Urinary bladder (tissue), 4 donors: ENCODE measurements around the gene PGM3. TPM values are rescaled to one million over a fixed set of nuclear protein-coding genes. Genes with fewer than 3 reads are reported as not detected.

Experiments
- DNase-seq: peaks from one replicate; pipeline ENCODE4 v3.0.0-alpha.2; 2015; ENCODE audit errors: extremely low spot score
- H3K27ac ChIP-seq: one replicate; pipeline ENCODE4 v1.5.1; 2013; ENCODE audit warnings: low read depth, mild to moderate bottlenecking, moderate library complexity
- H3K36me3 ChIP-seq: one replicate; pipeline ENCODE4 v1.6.1; 2013; ENCODE audit warnings: mild to moderate bottlenecking, moderate library complexity; ENCODE audit not compliant: insufficient read depth
- H3K4me1 ChIP-seq: one replicate; pipeline ENCODE4 v1.6.1; 2013; ENCODE audit warnings: mild to moderate bottlenecking, moderate library complexity; ENCODE audit not compliant: insufficient read depth
- H3K4me3 ChIP-seq: one replicate; pipeline ENCODE4 v1.5.1; 2013; ENCODE audit warnings: low read depth, low read length
- WGBS: extraction: QIAGEN DNeasy Blood & Tissue Kit; methylation state at CpG from one replicate; pipeline ENCODE4 v1.1.7; 2013; 5-methylcytosine and 5-hydroxymethylcytosine counted together
- polyA plus RNA-seq: library from polyadenylated mRNA; stranded (reverse); fragments of 200-250 nt; gene quantifications from one replicate; pipeline ENCODE4 v1.2.3, GENCODE V29; 2013
- total RNA-seq: library from RNA; depleted of rRNA; stranded (reverse); fragments of >200 nt; gene quantifications from one replicate; pipeline ENCODE4 v1.2.3, GENCODE V29; 2014
- donor health status: healthy with polysubstance abuse.
- donor health status: healthy.

The PGM3 gene
- total and polyA plus RNA-seq, 2 donors: 9.2 to 109 TPM

DNA sequence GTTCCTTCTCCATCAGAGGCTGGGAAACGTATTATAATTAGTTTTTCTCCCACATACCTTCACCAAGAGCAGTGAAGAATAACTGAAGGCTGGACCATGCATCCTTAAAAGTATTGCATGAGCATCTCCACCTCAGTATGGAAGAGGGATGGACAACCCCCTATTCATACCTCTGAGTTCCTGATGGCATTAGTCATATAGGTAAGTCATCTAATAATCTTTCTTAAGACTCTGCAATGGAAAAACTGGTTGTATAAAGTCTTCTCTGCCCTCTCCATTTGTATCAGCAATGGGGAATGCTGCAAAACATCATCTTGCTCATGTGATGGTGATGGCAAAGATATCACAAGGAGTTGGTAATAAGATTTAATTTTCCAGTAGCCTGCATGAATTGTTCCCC lies 24.5 kb downstream of the PGM3 start:
- DNase-seq: no peak
- WGBS: 95% methylated on average over 1 of the region's 1 CpG

DNA sequence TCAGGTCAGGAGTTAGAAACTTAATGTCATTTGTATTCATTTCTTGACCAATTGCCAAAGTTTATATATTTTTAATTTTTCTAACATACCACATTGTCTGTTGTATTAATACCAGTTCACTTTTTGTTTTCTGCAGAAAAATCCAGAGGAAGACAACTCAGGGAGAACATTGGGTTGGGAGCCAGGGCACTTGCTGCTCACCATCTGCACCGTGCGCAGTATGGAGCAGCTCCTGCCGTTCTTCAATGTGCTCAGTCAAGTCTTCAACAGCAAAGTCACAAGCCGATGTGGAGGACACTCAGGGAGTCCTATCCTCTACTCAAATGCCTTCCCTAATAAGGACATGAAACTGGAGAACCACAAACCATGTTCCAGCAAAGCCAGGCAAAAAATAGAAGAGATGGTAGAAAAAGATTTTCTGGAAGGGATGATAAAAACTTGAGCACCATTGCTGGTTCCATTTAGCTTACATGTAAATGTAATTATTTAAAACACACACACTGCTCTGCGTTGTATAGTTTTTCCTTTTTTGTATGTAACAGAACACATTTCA lies 25.3 kb downstream of the PGM3 start:
- peaks cover 4% of the 10 kb centered on the region for H3K36me3 ChIP-seq
- 87% methylated on average over 5 of the region's 5 CpGs for WGBS
- DNase-seq: no peak
- H3K27ac ChIP-seq: no peak overlapping the region
- no peak overlapping the region for H3K4me3 ChIP-seq
- no peaks in the 10 kb centered on the region for H3K4me1 ChIP-seq

More for the DNA sequence above, 24.5 kb downstream of the PGM3 start:
- H3K4me1 ChIP-seq: no peaks in the 10 kb centered on the region
- H3K27ac ChIP-seq: no peak overlapping the region
- peaks cover 4% of the 10 kb centered on the region for H3K36me3 ChIP-seq
- H3K4me3 ChIP-seq: no peak overlapping the region

- H3K4me1 ChIP-seq: no peaks in the 10 kb centered on the region
- no peak overlapping the region for H3K27ac ChIP-seq
- H3K36me3 ChIP-seq: no peaks in the 10 kb centered on the region
- no peak for DNase-seq
- 66% methylated on average over 1 of the region's 1 CpG for WGBS
- no peak overlapping the region for H3K4me3 ChIP-seq
Observed at GRCh38 chr6:83160167-83160566, 32.9 kb downstream of the PGM3 start.

- DNase-seq: no peak
- H3K4me1 ChIP-seq: no peaks in the 10 kb centered on the region
- 33% methylated on average over 2 of the region's 2 CpGs for WGBS
- H3K4me3 ChIP-seq: no peak overlapping the region
- H3K36me3 ChIP-seq: peaks cover 5% of the 10 kb centered on the region
- no peak overlapping the region for H3K27ac ChIP-seq
Observed at GRCh38 chr6:83155794-83156193, 37.3 kb downstream of the PGM3 start.

DNA sequence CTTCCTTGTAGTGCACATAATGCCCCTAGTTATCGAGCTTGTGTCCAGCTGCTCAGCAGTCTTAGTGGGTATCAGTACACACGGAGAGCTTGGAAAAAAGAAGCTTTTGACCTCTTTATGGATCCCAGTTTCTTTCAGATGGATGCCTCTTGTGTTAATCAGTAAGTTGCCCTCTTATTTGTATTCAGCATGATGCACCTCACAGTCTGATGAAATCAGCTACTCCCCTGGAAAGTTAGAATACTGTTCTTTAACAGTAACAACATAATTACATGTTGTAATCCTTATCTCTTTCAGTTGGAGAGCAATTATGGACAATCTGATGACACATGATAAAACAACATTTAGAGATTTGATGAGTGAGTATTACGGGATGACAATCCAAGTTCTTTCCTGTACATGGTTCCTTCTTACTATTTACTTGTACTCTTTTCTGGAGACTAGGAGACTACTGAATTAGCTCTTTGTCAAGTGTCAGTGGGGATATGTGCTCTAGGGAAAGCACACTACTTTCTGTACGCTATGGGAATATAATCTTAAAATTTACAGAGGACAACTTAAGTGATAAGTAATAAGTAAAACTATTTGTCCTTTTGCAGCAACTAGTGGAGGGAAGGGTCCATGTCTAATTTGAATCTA lies 39.1 kb downstream of the PGM3 start:
- H3K36me3 ChIP-seq: peaks cover 7% of the 10 kb centered on the region
- 81% methylated on average over 4 of the region's 4 CpGs for WGBS
- H3K4me3 ChIP-seq: no peak overlapping the region
- no peak for DNase-seq
- no peak overlapping the region for H3K27ac ChIP-seq
- H3K4me1 ChIP-seq: no peaks in the 10 kb centered on the region

- no peak overlapping the region for H3K27ac ChIP-seq
- WGBS: 100% methylated on average over 1 of the region's 1 CpG
- no peak for DNase-seq
- H3K4me1 ChIP-seq: no peaks in the 10 kb centered on the region
- H3K36me3 ChIP-seq: peaks cover 7% of the 10 kb centered on the region
- no peak overlapping the region for H3K4me3 ChIP-seq
Observed at GRCh38 chr6:83152913-83153312, 40.2 kb downstream of the PGM3 start.

GRCh38 chr6:83151114-83151513 lies 42.0 kb downstream of the PGM3 start:
- 91% methylated on average over 2 of the region's 2 CpGs for WGBS
- DNase-seq: no peak
- peaks cover 7% of the 10 kb centered on the region for H3K36me3 ChIP-seq
- no peaks in the 10 kb centered on the region for H3K4me1 ChIP-seq
- no peak overlapping the region for H3K4me3 ChIP-seq
- no peak overlapping the region for H3K27ac ChIP-seq

DNA sequence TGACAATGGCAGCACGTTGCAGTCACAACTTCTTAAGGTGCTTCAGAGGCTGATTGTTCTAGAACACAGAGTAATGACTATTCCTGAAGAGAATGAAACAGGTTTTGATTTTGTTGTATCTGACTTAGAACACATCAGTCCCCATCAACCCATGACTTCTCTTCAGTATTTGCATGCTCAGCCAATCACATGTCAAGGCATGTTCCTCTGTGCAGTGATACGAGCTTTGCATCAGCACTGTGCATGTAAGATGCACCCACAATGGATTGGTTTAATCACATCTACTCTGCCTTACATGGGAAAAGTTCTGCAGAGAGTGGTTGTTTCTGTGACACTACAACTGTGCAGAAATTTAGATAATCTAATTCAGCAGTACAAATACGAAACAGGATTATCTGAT lies 54.3 kb downstream of the PGM3 start:
- 83% methylated on average over 3 of the region's 3 CpGs for WGBS
- Histone ChIP-seq H3K4me3 (no peak overlapping the region), H3K36me3 (no peaks in the 10 kb centered on the region)

DNA sequence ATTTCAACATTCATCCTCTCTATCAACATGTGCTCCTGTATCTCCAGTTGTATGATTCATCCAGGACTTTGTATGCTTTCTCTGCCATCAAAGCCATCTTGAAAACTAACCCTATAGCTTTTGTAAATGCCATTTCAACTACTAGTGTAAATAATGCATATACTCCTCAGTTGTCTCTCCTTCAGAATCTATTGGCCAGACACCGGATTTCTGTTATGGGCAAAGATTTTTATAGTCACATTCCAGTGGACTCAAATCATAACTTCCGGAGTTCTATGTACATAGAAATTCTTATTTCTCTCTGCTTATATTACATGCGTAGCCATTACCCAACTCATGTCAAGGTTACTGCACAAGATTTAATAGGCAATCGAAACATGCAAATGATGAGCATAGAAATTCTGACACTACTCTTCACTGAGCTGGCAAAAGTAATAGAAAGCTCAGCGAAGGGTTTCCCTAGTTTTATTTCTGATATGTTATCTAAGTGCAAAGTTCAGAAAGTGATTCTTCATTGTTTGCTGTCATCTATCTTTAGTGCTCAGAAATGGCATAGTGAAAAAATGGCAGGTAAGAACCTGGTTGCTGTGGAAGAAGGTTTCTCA lies 54.8 kb downstream of the PGM3 start:
- DNase-seq: no peak
- WGBS: 72% methylated on average over 5 of the region's 5 CpGs
- H3K36me3 ChIP-seq: no peaks in the 10 kb centered on the region
- no peak overlapping the region for H3K27ac ChIP-seq
- H3K4me3 ChIP-seq: no peak overlapping the region
- H3K4me1 ChIP-seq: no peaks in the 10 kb centered on the region

More for the DNA sequence above, 54.3 kb downstream of the PGM3 start:
- no peak for DNase-seq
- H3K27ac ChIP-seq: no peak overlapping the region
- H3K4me1 ChIP-seq: no peaks in the 10 kb centered on the region

GRCh38 chr6:83132121-83132520 lies 60.9 kb downstream of the PGM3 start:
- Histone ChIP-seq H3K27ac (no peak overlapping the region), H3K36me3 (no peaks in the 10 kb centered on the region), H3K4me1 (no peaks in the 10 kb centered on the region), H3K4me3 (no peak overlapping the region)
- no peak for DNase-seq
- 49% methylated on average over 3 of the region's 3 CpGs for WGBS

GRCh38 chr6:83127976-83128375 lies 65.1 kb downstream of the PGM3 start:
- DNase-seq: no peak
- no peak overlapping the region for H3K27ac ChIP-seq
- 95% methylated on average over 2 of the region's 2 CpGs for WGBS
- H3K4me1 ChIP-seq: no peaks in the 10 kb centered on the region
- H3K36me3 ChIP-seq: peaks cover 8% of the 10 kb centered on the region
- no peak overlapping the region for H3K4me3 ChIP-seq

GRCh38 chr6:83127258-83127657 lies 65.8 kb downstream of the PGM3 start:
- peaks cover 8% of the 10 kb centered on the region for H3K36me3 ChIP-seq

GRCh38 chr6:83126807-83127206 lies 66.3 kb downstream of the PGM3 start:
- 90% methylated on average over 5 of the region's 5 CpGs for whole genome bisulfite sequencing
- Histone ChIP-seq H3K27ac (no peak overlapping the region), H3K4me3 (no peak overlapping the region), H3K36me3 (peaks cover 8% of the 10 kb centered on the region), H3K4me1 (no peaks in the 10 kb centered on the region)
- no peak for DNase-seq

More at GRCh38 chr6:83127258-83127657, 65.8 kb downstream of the PGM3 start:
- no peaks in the 10 kb centered on the region for H3K4me1 ChIP-seq
- no peak overlapping the region for H3K27ac ChIP-seq
- H3K4me3 ChIP-seq: no peak overlapping the region
- WGBS: 86% methylated on average over 5 of the region's 5 CpGs
- no peak for DNase-seq

GRCh38 chr6:83126223-83126622 lies 66.8 kb downstream of the PGM3 start:
- H3K4me3 ChIP-seq: no peak overlapping the region
- peaks cover 8% of the 10 kb centered on the region for H3K36me3 ChIP-seq
- 91% methylated on average over 2 of the region's 2 CpGs for WGBS
- no peak overlapping the region for H3K27ac ChIP-seq
- no peak for DNase-seq
- no peaks in the 10 kb centered on the region for H3K4me1 ChIP-seq
